K562 (cell line): ENCODE measurements around the gene HIPK2. TPM values are rescaled to one million over a fixed set of nuclear protein-coding genes. Genes with fewer than 3 reads are reported as not detected.

ENCODE experiments used
- ATAC-seq: fragments of 200-7000 bp; cut with Tn5 transposase; 3 replicates; pipeline ENCODE4 v1.9.1; 2020; ENCODE audit warnings: moderate library complexity
- BruUV-seq: library from RNA; stranded (reverse); fragments of 400-500 nt; replicated peaks from 2 replicates; lab custom pipeline; 2021; lab: Mats Ljungman, UMichigan
- CTCF ChIA-PET: fragments of 300-600 bp; formaldehyde crosslinking; extraction: SDS; loops from one replicate; lab custom pipeline; 2021; ENCODE audit warnings: low intra/inter-chr PET ratio; lab: Yijun Ruan, JAX
- POLR2A ChIA-PET: fragments of 300-600, 350-650 bp; sonication (Branson Sonifier 250); formaldehyde crosslinking; extraction: SDS; loops from one replicate; lab custom pipeline; 2021; ENCODE audit warnings: antibody characterized with exemption, inconsistent platforms; lab: Yijun Ruan, JAX
- DNase-seq, 4 experiments: peaks; one replicate each; pipeline versions ENCODE4 v3.0.0 to v3.0.0-alpha.2; 2011 to 2018; ENCODE audit warnings: low spot score in 3 of 4, mixed read lengths in 3 of 4; ENCODE audit errors: extremely low read depth in 1 of 4
- FAIRE-seq: peaks from 2 replicates; lab custom pipeline; 2011; peaks lifted over from hg19 to GRCh38; lab: Jason Lieb, UNC
- H2AFZ ChIP-seq: 2 replicates; pipeline ENCODE4 v1.6.0; 2011; ENCODE audit warnings: low read depth, low read length, control low read depth, inconsistent platforms
- H3K27ac ChIP-seq: fragments of 200-600 bp; 3 replicates; pipeline ENCODE4 v1.8.0; 2011; ENCODE audit warnings: low read depth, mild to moderate bottlenecking, control low read depth, inconsistent platforms, low read length, moderate library complexity, mixed read lengths; ENCODE audit errors: extremely low read depth
- H3K27me3 ChIP-seq, 2 experiments: fragments of 300-600 bp in 1 of 2; 2 replicates in 1 of 2; 3 replicates in 1 of 2; pipeline versions ENCODE4 v1.6.0 to v1.8.0; 2011; ENCODE audit warnings: inconsistent platforms in 2 of 2, low read length in 2 of 2, mild to moderate bottlenecking in 1 of 2, mixed read lengths in 1 of 2, moderate library complexity in 1 of 2; ENCODE audit not compliant: control insufficient read depth in 2 of 2, insufficient read depth in 2 of 2
- H3K36me3 ChIP-seq: fragments of 300-600 bp; 3 replicates; pipeline ENCODE4 v1.8.0; 2011; ENCODE audit warnings: mild to moderate bottlenecking, low read length, inconsistent platforms; ENCODE audit not compliant: control insufficient read depth, insufficient read depth
- H3K4me1 ChIP-seq, 2 experiments: fragments of 200-600 bp in 1 of 2; replicated peaks in 1 of 2; 2 replicates in 1 of 2; 3 replicates in 1 of 2; pipeline versions ENCODE4 v1.5.1 to v1.8.0; 2011; ENCODE audit warnings: inconsistent platforms in 2 of 2, low read length in 2 of 2, mild to moderate bottlenecking in 1 of 2, mixed read lengths in 1 of 2, moderate library complexity in 1 of 2; ENCODE audit not compliant: control insufficient read depth in 2 of 2, insufficient read depth in 2 of 2
- H3K4me2 ChIP-seq: 2 replicates; pipeline ENCODE4 v1.6.1; 2011; ENCODE audit warnings: low read length, control low read depth, inconsistent platforms, mixed read lengths; ENCODE audit not compliant: insufficient read depth
- H3K4me3 ChIP-seq: fragments of 200-600 bp; sonication (generic), shearing (Covaris generic); 2 replicates; pipeline ENCODE4 v1.5.1; 2016; ENCODE audit warnings: control low read depth, inconsistent platforms
- H3K79me2 ChIP-seq: fragments of 200-600 bp; 3 replicates; pipeline ENCODE4 v1.8.0; 2011; ENCODE audit warnings: low read length, inconsistent platforms; ENCODE audit not compliant: control insufficient read depth, insufficient read depth
- H3K9ac ChIP-seq, 2 experiments: 2 replicates each; pipeline versions ENCODE4 v1.6.0 to v1.6.1; 2011; ENCODE audit warnings: low read depth in 2 of 2, low read length in 2 of 2, control low read depth in 1 of 2, inconsistent platforms in 1 of 2, mild to moderate bottlenecking in 1 of 2, mixed read lengths in 1 of 2; ENCODE audit not compliant: insufficient read depth in 1 of 2
- H3K9me1 ChIP-seq: one replicate; pipeline ENCODE4 v1.6.0; 2011; ENCODE audit warnings: inconsistent platforms, mild to moderate bottlenecking, low read length, moderate library complexity; ENCODE audit not compliant: control insufficient read depth, insufficient read depth
- H3K9me3 ChIP-seq: replicated peaks from 2 replicates; pipeline ENCODE4 v1.5.1; 2011; ENCODE audit warnings: low read depth, low read length, inconsistent platforms; ENCODE audit not compliant: control insufficient read depth, insufficient read depth
- H4K20me1 ChIP-seq: replicated peaks from 2 replicates; pipeline ENCODE4 v1.6.1; 2011; ENCODE audit warnings: low read length, inconsistent platforms, mixed read lengths; ENCODE audit not compliant: control insufficient read depth, insufficient read depth
- ELF4 ChIP-seq: fragments of 450-650 bp; formaldehyde crosslinking; IDR thresholded peaks from 2 replicates; pipeline ENCODE4 v1.4.0; 2022; ENCODE audit warnings: missing genetic modification characterization
- JUN ChIP-seq, 2 experiments: sonication (generic) in 1 of 2; formaldehyde crosslinking in 1 of 2; IDR thresholded peaks; 2 replicates each; pipeline versions ENCODE4 v1.6.1 to v1.8.0; 2012 to 2022; ENCODE audit warnings: borderline replicate concordance in 2 of 2, mild to moderate bottlenecking in 2 of 2, improper control_type of control experiment in 1 of 2, low read depth in 1 of 2, low read length in 1 of 2, missing genetic modification reagents in 1 of 2
- SNIP1 ChIP-seq: fragments of 450-650 bp; IDR thresholded peaks from 2 replicates; pipeline ENCODE4 v1.7.1; 2017; ENCODE audit warnings: low read depth, mild to moderate bottlenecking
- THRAP3 ChIP-seq: fragments of 450-650 bp; IDR thresholded peaks from 2 replicates; pipeline ENCODE4 v1.6.1; 2016; ENCODE audit warnings: mild to moderate bottlenecking, inconsistent platforms, borderline replicate concordance
- ZNF197 ChIP-seq: fragments of 200-800 bp; sonication (Bioruptor generic); IDR thresholded peaks from 2 replicates; pipeline ENCODE4 v1.6.1; 2016; ENCODE audit warnings: low read depth, missing genetic modification characterization, missing compliant biosample characterization
- WGBS: fragments of 100-300 bp; shearing (Covaris generic); methylation state at CpG from one replicate; pipeline ENCODE4 v1.1.6; 2016; ENCODE audit warnings: low coverage, mixed read lengths; ENCODE audit not compliant: insufficient coverage; ENCODE audit errors: missing lambda C conversion rate; 5-methylcytosine and 5-hydroxymethylcytosine counted together
- in situ Hi-C: fragments of 300-500 bp; cut with MboI; formaldehyde crosslinking; loops from 4 replicates; pipeline ENCODE4 v1.15.0; 2018; ENCODE audit warnings: inconsistent platforms, mixed read lengths
- intact Hi-C: fragments of 100-400 bp; cut with micrococcal nuclease; formaldehyde crosslinking; loops from 2 replicates; pipeline ENCODE4 v1.14.2; 2022
- polyA plus RNA-seq, 8 experiments: library from polyadenylated mRNA; depleted of rRNA in 4 of 8; stranded (reverse) in 5 of 8; unstranded in 3 of 8; fragments of >200 nt; fragmentation: Nextera tagmentation in 2 of 8; fragmentation: Illumina TruSeq in 1 of 8; extraction: Ambion mirVana in 2 of 8; extraction: Trizol in 1 of 8; gene quantifications; 2 replicates each; pipeline versions ENCODE4 v1.2.1 to v1.2.3, GENCODE V29; 2011 to 2014; ENCODE audit warnings: inconsistent platforms in 1 of 8, missing spikeins in 1 of 8
- total RNA-seq, 7 experiments: library from RNA; depleted of rRNA in 6 of 7; stranded (reverse); fragments of >200 nt in 6 of 7; fragmentation: Illumina TruSeq in 2 of 7; extraction: Trizol in 2 of 7; gene quantifications; 2 replicates each; pipeline versions ENCODE4 v1.2.1 to v1.2.3, GENCODE V29; 2011 to 2021; ENCODE audit warnings: low replicate concordance in 1 of 7

HIPK2 gene
- total and polyA plus RNA-seq, 9 of the 15 experiments (the other 6 are each of a cell fraction or from before 2014, with no cell fraction given): 0.69 to 19.8 (median 5.1) TPM

DNA sequence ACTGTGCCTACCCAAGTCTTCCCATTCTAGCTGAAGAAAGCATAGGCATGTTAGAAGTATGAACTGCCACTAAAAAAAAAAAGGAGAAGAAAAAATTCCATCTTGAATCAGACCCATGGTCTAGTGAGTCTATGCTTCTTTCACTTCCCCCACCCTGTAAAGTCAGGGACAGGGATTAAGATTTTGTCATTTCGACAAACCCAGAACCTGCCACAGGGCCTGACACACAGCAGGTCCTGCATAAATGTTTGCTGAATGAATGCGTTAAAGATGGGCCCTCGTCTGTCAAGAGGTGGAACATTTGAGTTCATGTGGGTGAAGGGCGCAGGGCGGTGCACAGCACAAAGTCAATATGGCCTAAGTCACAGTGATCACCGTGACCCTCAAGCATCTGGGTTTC lies 4.9 kb downstream of the HIPK2 start:
- in situ Hi-C loops: loop anchor here (5.0 kb wide), 1 partner anchor 229 kb away; no protein-coding TSS in a partner anchor
- ATAC-seq: no peak
- Histone ChIP-seq H3K4me2 (no peak overlapping the region), H3K9me1 (peaks cover under 1% of the 10 kb centered on the region), H3K9ac (no peak overlapping the region), H3K79me2 (peaks cover 28% of the 10 kb centered on the region), H3K9me3 (no peaks in the 10 kb centered on the region), H3K36me3 (peaks cover 7% of the 10 kb centered on the region; the same call in 1 of the 3 replicates), H4K20me1 (peaks cover 19% of the 10 kb centered on the region), H3K27ac (no peak overlapping the region), H3K4me1 (peaks cover 8 to 9% of the 10 kb centered on the region in 2 experiments; a peak in 4 of 5 replicates), H3K27me3 (no peaks in the 10 kb centered on the region; a peak in 1 of 5 replicates), H2AFZ (no peak overlapping the region), H3K4me3 (no peak overlapping the region)
- ChIA-PET POLR2A (interaction anchor here (0.6 kb wide), 1 partner anchor 107 kb away, joined by 3 read pairs; no protein-coding TSS in a partner anchor), CTCF (interaction anchor here (1.1 kb wide), 1 partner anchor 230 kb away, joined by 3 read pairs; no protein-coding TSS in a partner anchor)
- BruUV-seq: no TSS peak
- intact Hi-C loops: loop anchor here (10.0 kb wide), 1 partner anchor 552 kb away; no protein-coding TSS in a partner anchor
- WGBS: 77% methylated on average over 6 of the region's 6 CpGs
- DNase-seq: no peak
- FAIRE-seq: no peak
- no peak for TF ChIP-seq THRAP3
- TF ChIP-seq ELF4: no peak
- TF ChIP-seq SNIP1: no peak
- TF ChIP-seq JUN (IDR thresholded peaks at IDR 0.05; ENCODE audit: borderline replicate concordance, low read depth, low read length): no peak
- TF ChIP-seq JUN (CRISPR knock-in tag; IDR thresholded peaks at IDR 0.05; ENCODE audit: borderline replicate concordance): no peak
- no peak for TF ChIP-seq ZNF197 (CRISPR knock-in tag)
